SU-DHL-6 (cell line): ENCODE results near the gene VSTM1.

Experiments
- EZH2phosphoT487 ChIP-seq: fragments of 200-600 bp; sonication (generic), shearing (Covaris generic); conservative IDR thresholded peaks from 2 replicates; pipeline ENCODE4 v1.6.1; 2018; ENCODE audit warnings: mild to moderate bottlenecking, antibody characterized with exemption, low read length, moderate library complexity, mixed read lengths
- TF ChIP-seq, protein P1 (sequence below): fragments of 200-600 bp; sonication (generic); IDR thresholded peaks from one replicate; pipeline ENCODE4 v1.5.1; 2017; ENCODE audit warnings: antibody characterized with exemption, mild to moderate bottlenecking, low read length, moderate library complexity; ENCODE audit not compliant: insufficient read depth, poor library complexity, severe bottlenecking

DNA sequence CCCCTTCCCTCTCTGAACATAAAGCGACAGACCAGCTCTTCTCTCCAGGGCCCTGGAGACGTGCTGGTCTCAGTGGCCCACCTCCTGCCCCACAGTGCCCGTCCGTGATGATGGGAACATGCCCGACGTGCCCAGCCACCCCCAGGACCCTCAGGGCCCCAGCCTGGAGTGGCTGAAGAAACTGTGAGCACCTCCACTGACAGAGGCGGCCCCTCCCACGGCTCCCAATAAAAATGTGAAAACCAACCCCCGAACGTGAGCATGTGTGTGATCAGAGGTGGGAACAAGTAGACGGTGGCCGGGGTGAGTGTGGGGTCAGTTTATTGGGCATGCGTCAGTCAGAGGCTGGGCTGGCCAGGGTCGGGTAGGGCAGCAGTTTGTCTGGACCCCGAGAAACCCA lies 43.0 kb upstream of the VSTM1 start:
- TF ChIP-seq, protein P1, sequence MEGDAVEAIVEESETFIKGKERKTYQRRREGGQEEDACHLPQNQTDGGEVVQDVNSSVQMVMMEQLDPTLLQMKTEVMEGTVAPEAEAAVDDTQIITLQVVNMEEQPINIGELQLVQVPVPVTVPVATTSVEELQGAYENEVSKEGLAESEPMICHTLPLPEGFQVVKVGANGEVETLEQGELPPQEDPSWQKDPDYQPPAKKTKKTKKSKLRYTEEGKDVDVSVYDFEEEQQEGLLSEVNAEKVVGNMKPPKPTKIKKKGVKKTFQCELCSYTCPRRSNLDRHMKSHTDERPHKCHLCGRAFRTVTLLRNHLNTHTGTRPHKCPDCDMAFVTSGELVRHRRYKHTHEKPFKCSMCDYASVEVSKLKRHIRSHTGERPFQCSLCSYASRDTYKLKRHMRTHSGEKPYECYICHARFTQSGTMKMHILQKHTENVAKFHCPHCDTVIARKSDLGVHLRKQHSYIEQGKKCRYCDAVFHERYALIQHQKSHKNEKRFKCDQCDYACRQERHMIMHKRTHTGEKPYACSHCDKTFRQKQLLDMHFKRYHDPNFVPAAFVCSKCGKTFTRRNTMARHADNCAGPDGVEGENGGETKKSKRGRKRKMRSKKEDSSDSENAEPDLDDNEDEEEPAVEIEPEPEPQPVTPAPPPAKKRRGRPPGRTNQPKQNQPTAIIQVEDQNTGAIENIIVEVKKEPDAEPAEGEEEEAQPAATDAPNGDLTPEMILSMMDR: no peak
- no peak for TF ChIP-seq EZH2phosphoT487
